H9 (cell line): ENCODE measurements around the gene MAP3K10. TPM values are rescaled to one million over a fixed set of nuclear protein-coding genes. Genes with fewer than 3 reads are reported as not detected.

Source experiments
- DNase-seq: peaks from one replicate; pipeline ENCODE4 v3.0.0-alpha.2; 2017
- H2AFZ ChIP-seq: one replicate; pipeline ENCODE4 v1.6.1; 2013; ENCODE audit warnings: mild to moderate bottlenecking, low read length, control low read depth, moderate library complexity
- H2AK5ac ChIP-seq: 2 replicates; pipeline ENCODE4 v1.6.1; 2013; ENCODE audit warnings: low read length, control low read depth, mixed read lengths; ENCODE audit not compliant: insufficient read length
- H2BK120ac ChIP-seq: one replicate; pipeline ENCODE4 v1.6.1; 2013; ENCODE audit warnings: low read depth, mild to moderate bottlenecking, low read length, control low read depth, inconsistent platforms; ENCODE audit not compliant: poor library complexity, severe bottlenecking
- H2BK12ac ChIP-seq: 2 replicates; pipeline ENCODE4 v1.6.1; 2013; ENCODE audit warnings: low read length, control low read depth, mixed read lengths, low read depth; ENCODE audit not compliant: insufficient read length
- H2BK15ac ChIP-seq: 2 replicates; pipeline ENCODE4 v1.6.1; 2013; ENCODE audit warnings: low read depth, low read length, control low read depth
- H2BK20ac ChIP-seq: one replicate; pipeline ENCODE4 v1.6.1; 2013; ENCODE audit warnings: low read depth, mild to moderate bottlenecking, low read length, control low read depth, inconsistent platforms; ENCODE audit not compliant: poor library complexity, severe bottlenecking
- H2BK5ac ChIP-seq: 2 replicates; pipeline ENCODE4 v1.6.1; 2013; ENCODE audit warnings: low read length, control low read depth, mixed read lengths; ENCODE audit not compliant: insufficient read length
- H3K14ac ChIP-seq: 2 replicates; pipeline ENCODE4 v1.6.1; 2013; ENCODE audit warnings: low read length, control low read depth; ENCODE audit not compliant: insufficient read depth
- H3K18ac ChIP-seq: 2 replicates; pipeline ENCODE4 v1.6.1; 2013; ENCODE audit warnings: low read depth, mild to moderate bottlenecking, mixed read lengths, low read length, control low read depth; ENCODE audit not compliant: insufficient read length
- H3K23ac ChIP-seq: 2 replicates; pipeline ENCODE4 v1.6.1; 2013; ENCODE audit warnings: low read length, control low read depth, mixed read lengths, low read depth; ENCODE audit not compliant: insufficient read length
- H3K23me2 ChIP-seq: 2 replicates; pipeline ENCODE4 v1.6.1; 2013; ENCODE audit warnings: low read depth, mild to moderate bottlenecking, mixed read lengths, low read length, control low read depth; ENCODE audit not compliant: insufficient read length, poor library complexity, severe bottlenecking
- H3K27ac ChIP-seq: 2 replicates; pipeline ENCODE4 v1.5.1; 2013; ENCODE audit warnings: low read length, control low read depth, mixed read lengths, low read depth; ENCODE audit not compliant: insufficient read length
- H3K27me3 ChIP-seq: 2 replicates; pipeline ENCODE4 v1.6.1; 2013; ENCODE audit warnings: low read length, control low read depth, inconsistent platforms; ENCODE audit not compliant: insufficient read depth
- H3K4ac ChIP-seq: 2 replicates; pipeline ENCODE4 v1.6.1; 2013; ENCODE audit warnings: low read depth, mild to moderate bottlenecking, control low read depth, inconsistent platforms, low read length, moderate library complexity
- H3K4me1 ChIP-seq: 2 replicates; pipeline ENCODE4 v1.6.1; 2013; ENCODE audit warnings: low read length, control low read depth, inconsistent platforms; ENCODE audit not compliant: insufficient read depth
- H3K4me2 ChIP-seq: 2 replicates; pipeline ENCODE4 v1.6.1; 2013; ENCODE audit warnings: low read length, control low read depth, mixed read lengths; ENCODE audit not compliant: insufficient read length, insufficient read depth
- H3K56ac ChIP-seq: 2 replicates; pipeline ENCODE4 v1.6.1; 2013; ENCODE audit warnings: low read depth, mild to moderate bottlenecking, mixed read lengths, low read length, control low read depth; ENCODE audit not compliant: insufficient read length
- H3K79me1 ChIP-seq: 2 replicates; pipeline ENCODE4 v1.6.1; 2013; ENCODE audit warnings: low read depth, mild to moderate bottlenecking, moderate library complexity, low read length, control low read depth, inconsistent platforms; ENCODE audit not compliant: insufficient read depth, poor library complexity, severe bottlenecking
- H3K79me2 ChIP-seq: 2 replicates; pipeline ENCODE4 v1.6.1; 2013; ENCODE audit warnings: low read length, control low read depth, inconsistent platforms; ENCODE audit not compliant: insufficient read depth
- H3K9ac ChIP-seq: 2 replicates; pipeline ENCODE4 v1.6.1; 2013; ENCODE audit warnings: low read length, control low read depth, mixed read lengths; ENCODE audit not compliant: insufficient read length; ENCODE audit errors: extremely low read depth
- H3K9me3 ChIP-seq: one replicate; pipeline ENCODE4 v1.6.1; 2013; ENCODE audit warnings: low read depth, low read length, inconsistent platforms; ENCODE audit not compliant: control insufficient read depth
- H3T11ph ChIP-seq: one replicate; pipeline ENCODE4 v1.6.1; 2013; ENCODE audit warnings: mild to moderate bottlenecking, low read length, control low read depth, inconsistent platforms
- H4K20me1 ChIP-seq: one replicate; pipeline ENCODE4 v1.6.1; 2013; ENCODE audit not compliant: control insufficient read depth, insufficient read length, insufficient read depth
- H4K5ac ChIP-seq: 2 replicates; pipeline ENCODE4 v1.6.1; 2013; ENCODE audit warnings: low read depth, mild to moderate bottlenecking, mixed read lengths, low read length, control low read depth; ENCODE audit not compliant: insufficient read length
- H4K8ac ChIP-seq: replicated peaks from 2 replicates; pipeline ENCODE4 v1.6.1; 2013; ENCODE audit warnings: low read length, control low read depth, mixed read lengths, low read depth; ENCODE audit not compliant: insufficient read length
- H4K91ac ChIP-seq: 2 replicates; pipeline ENCODE4 v1.6.1; 2013; ENCODE audit warnings: low read depth, mild to moderate bottlenecking, moderate library complexity, mixed read lengths, low read length, control low read depth; ENCODE audit not compliant: insufficient read length
- H3K27ac Mint-ChIP-seq, 3 experiments: 2 replicates in 2 of 3; 3 replicates in 1 of 3; pipeline ENCODE4 v1.8.0; 2020 to 2021; ENCODE audit warnings: mixed read lengths in 3 of 3, mild to moderate bottlenecking in 1 of 3, moderate library complexity in 1 of 3
- H3K27me3 Mint-ChIP-seq: 2 replicates; pipeline ENCODE4 v1.8.0; 2021; ENCODE audit warnings: low read depth, mild to moderate bottlenecking, moderate library complexity, mixed read lengths
- H3K36me3 Mint-ChIP-seq, 3 experiments: 2 replicates in 2 of 3; 3 replicates in 1 of 3; pipeline ENCODE4 v1.8.0; 2020 to 2021; ENCODE audit warnings: low read depth in 3 of 3, mixed read lengths in 3 of 3; ENCODE audit not compliant: insufficient read depth in 1 of 3
- H3K4me1 Mint-ChIP-seq, 2 experiments: 2 replicates each; pipeline ENCODE4 v1.8.0; 2020; ENCODE audit warnings: mixed read lengths in 2 of 2
- H3K4me3 Mint-ChIP-seq, 2 experiments: 2 replicates in 1 of 2; 3 replicates in 1 of 2; pipeline ENCODE4 v1.8.0; 2020 to 2021; ENCODE audit warnings: mild to moderate bottlenecking in 2 of 2, mixed read lengths in 2 of 2, moderate library complexity in 1 of 2
- H3K9me3 Mint-ChIP-seq, 2 experiments: 2 replicates in 1 of 2; 3 replicates in 1 of 2; pipeline ENCODE4 v1.8.0; 2020; ENCODE audit warnings: mild to moderate bottlenecking in 2 of 2, mixed read lengths in 2 of 2, moderate library complexity in 1 of 2
- CTCF ChIP-seq: fragments of 200-600 bp; sonication (generic); conservative IDR thresholded peaks from 3 replicates; pipeline ENCODE4 v1.8.0; 2021; ENCODE audit warnings: antibody characterized with exemption, mild to moderate bottlenecking
- WGBS: extraction: QIAGEN DNeasy Blood & Tissue Kit; methylation state at CpG from one replicate; pipeline ENCODE4 v1.1.7; 2013; ENCODE audit warnings: missing lambda C conversion rate, low lambda C conversion rate, mixed read lengths; ENCODE audit not compliant: insufficient read length; ENCODE audit errors: extremely low coverage; 5-methylcytosine and 5-hydroxymethylcytosine counted together
- total RNA-seq: library from RNA; stranded (reverse); gene quantifications from 2 replicates; pipeline ENCODE4 v1.2.1, GENCODE V29; 2021

MAP3K10 gene
- total RNA-seq, 1 experiment from 2014 or later = 19.0 TPM

- Histone ChIP-seq H3K9me3 (no peaks in the 10 kb centered on the region), H2BK12ac (no peak overlapping the region), H4K91ac (no peak overlapping the region), H2BK20ac (no peak overlapping the region), H2BK5ac (no peak overlapping the region), H3K9ac (no peak overlapping the region), H3K79me1 (no peaks in the 10 kb centered on the region), H3K4me2 (no peak overlapping the region), H3K23ac (no peak overlapping the region), H2AK5ac (no peak overlapping the region), H3K4me1 (no peaks in the 10 kb centered on the region), H3K27me3 (no peaks in the 10 kb centered on the region), H3K4ac (no peak overlapping the region), H4K8ac (no peak overlapping the region), H2AFZ (no peak overlapping the region), H3K14ac (peak overlapping the region; percentile 46; the same call in 1 of the 2 replicates), H4K20me1 (no peaks in the 10 kb centered on the region), H3K18ac (no peak overlapping the region), H2BK15ac (no peak overlapping the region), H2BK120ac (no peak overlapping the region), H3K27ac (no peak overlapping the region), H3K56ac (no peak overlapping the region), H3K79me2 (no peaks in the 10 kb centered on the region), H4K5ac (no peak overlapping the region), H3T11ph (no peak overlapping the region), H3K23me2 (peaks cover 3% of the 10 kb centered on the region)
- Mint-ChIP-seq H3K9me3 (peaks cover 3 to 7% of the 10 kb centered on the region in 2 experiments), H3K4me1 (peaks cover 3 to 6% of the 10 kb centered on the region in 2 experiments; a peak in 3 of 4 replicates), H3K27ac (0 out of 7 replicates have a peak overlapping the region, but pooled peaks of 1 of the 3 experiments have one; percentile 9), H3K4me3 (no peak overlapping the region), H3K36me3 (peaks cover 2 to 5% (median 3%) of the 10 kb centered on the region in 3 experiments; a peak in 5 of 7 replicates), H3K27me3 (peaks cover 19% of the 10 kb centered on the region)
- no peak for DNase-seq
- WGBS = no CpG with 5 or more reads among the region's 21 CpGs
- no peak for TF ChIP-seq CTCF
These were observed 34.4 kb downstream of the MAP3K10 start for GRCh38 chr19:40225440-40226305.
